ENCODE data around the gene TUBB6. TPM values are rescaled to one million over a fixed set of nuclear protein-coding genes. Genes with fewer than 3 reads are reported as not detected.

The TUBB6 gene
- total RNA-seq, 6 donors from 2014 or later = 89.1 to 380 (median 157) TPM

DNA sequence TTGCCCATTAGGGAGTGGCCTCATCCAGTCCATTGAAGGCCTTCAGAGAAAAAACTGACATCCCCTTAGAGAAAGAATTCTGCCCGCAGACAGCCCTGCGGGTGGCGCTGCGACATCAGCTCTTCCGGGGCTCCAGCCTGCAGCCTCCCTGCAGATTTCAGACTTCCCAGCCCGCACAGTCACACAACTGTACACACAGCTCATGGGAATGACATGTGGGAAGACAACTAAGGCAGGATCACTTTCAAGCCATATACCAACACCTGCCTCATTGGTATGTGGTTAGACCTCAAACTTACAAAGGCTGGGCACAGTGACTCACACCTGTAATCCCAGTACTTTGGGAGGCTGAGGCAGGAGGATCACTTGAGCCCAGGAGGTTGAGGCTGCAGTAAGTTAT, 24.8 kb upstream of the TUBB6 start:
- H3K9me3 ChIP-seq = no peaks in the 10 kb centered on the region
- no peak overlapping the region for H3K27ac ChIP-seq
- DNase-seq (no peak), ATAC-seq (ENCODE audit: low FRiP score in 2 of 2) (no peak)
- no peak for TF ChIP-seq EP300 (IDR thresholded peaks at IDR 0.05)
- TF ChIP-seq, protein P1, sequence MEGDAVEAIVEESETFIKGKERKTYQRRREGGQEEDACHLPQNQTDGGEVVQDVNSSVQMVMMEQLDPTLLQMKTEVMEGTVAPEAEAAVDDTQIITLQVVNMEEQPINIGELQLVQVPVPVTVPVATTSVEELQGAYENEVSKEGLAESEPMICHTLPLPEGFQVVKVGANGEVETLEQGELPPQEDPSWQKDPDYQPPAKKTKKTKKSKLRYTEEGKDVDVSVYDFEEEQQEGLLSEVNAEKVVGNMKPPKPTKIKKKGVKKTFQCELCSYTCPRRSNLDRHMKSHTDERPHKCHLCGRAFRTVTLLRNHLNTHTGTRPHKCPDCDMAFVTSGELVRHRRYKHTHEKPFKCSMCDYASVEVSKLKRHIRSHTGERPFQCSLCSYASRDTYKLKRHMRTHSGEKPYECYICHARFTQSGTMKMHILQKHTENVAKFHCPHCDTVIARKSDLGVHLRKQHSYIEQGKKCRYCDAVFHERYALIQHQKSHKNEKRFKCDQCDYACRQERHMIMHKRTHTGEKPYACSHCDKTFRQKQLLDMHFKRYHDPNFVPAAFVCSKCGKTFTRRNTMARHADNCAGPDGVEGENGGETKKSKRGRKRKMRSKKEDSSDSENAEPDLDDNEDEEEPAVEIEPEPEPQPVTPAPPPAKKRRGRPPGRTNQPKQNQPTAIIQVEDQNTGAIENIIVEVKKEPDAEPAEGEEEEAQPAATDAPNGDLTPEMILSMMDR (IDR thresholded peaks at IDR 0.05) = no peak
- no peak for TF ChIP-seq POLR2AphosphoS5 (IDR thresholded peaks at IDR 0.05)
- TF ChIP-seq POLR2A (IDR thresholded peaks at IDR 0.05) = no peak
- peaks cover 0 to 12% (median 0%) of the 10 kb centered on the region in 4 donors for H3K27me3 ChIP-seq
- 73 to 84% methylated on average over 5 to 6 of the region's 6 CpGs for WGBS, 2 donors
- no peaks in the 10 kb centered on the region for H3K36me3 ChIP-seq
- peaks cover 12 to 21% (median 16%) of the 10 kb centered on the region in 4 donors for H3K4me1 ChIP-seq
- H3K4me3 ChIP-seq = no peak overlapping the region

DNA sequence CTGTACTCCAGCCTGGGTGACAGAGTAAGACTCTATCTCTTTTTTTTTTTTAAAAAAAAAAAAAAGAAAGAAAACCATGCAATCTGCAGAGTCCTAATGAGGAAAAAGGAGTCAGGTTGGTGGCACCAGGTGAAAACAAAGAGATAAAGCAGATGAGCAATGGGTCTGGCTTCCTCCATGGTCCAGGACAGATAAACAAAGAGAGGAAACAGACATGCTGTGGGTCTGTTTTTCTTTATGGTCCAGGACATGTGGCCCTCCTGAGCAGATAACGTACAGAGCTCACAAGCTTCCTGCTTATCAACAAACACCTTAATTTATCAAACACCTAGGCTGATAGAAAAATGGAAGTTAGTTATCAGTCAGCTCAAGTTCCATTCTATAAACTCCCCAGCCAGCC, 24.4 kb upstream of the TUBB6 start:
- 50 to 57% methylated on average over 1 of the region's 1 CpG for WGBS, 2 donors
- H3K36me3 ChIP-seq = no peaks in the 10 kb centered on the region

DNA sequence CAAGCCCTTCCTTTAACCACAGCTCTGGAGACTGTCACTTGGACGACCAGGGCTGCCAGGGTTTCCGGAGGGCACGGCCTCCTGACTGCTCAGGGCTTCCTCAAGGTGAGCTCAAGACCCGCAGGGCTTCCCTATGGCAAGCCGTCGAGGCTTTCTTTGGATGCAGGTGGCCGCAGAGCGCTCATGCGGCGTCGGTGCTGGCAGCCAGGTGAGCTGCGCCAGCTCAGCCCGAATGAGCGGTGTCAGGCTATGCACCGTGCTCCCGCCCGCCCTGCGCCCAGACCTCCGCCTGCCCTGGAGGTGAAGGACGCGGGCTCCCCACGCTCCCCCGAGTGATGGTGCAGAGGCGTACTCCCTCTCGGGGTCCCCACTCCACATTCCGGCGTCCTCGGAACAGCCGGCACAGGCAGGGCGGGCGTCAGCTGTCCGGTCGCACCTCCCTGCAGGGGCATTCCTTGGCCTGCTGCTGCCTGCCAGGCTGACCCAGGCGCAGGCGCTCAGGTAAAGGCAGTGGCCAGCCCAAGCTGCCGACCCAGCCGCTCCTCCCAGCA, 20.8 kb upstream of the TUBB6 start:
- no peaks in the 10 kb centered on the region for H3K9me3 ChIP-seq
- H3K27ac ChIP-seq = peak overlapping the region; percentile 56 to 83 (median 78)
- WGBS, 2 donors = 35% methylated on average over 6 to 16 of the region's 37 CpGs
- H3K36me3 ChIP-seq = no peaks in the 10 kb centered on the region
- peak; percentile 27 to 86 for ATAC-seq (ENCODE audit: low FRiP score in 2 of 2)
- peak in 1 of 2 donors; percentile 85 for DNase-seq
- peaks cover 11 to 22% (median 18%) of the 10 kb centered on the region in 4 donors for H3K4me1 ChIP-seq
- peak overlapping the region in 3 of 4 donors; percentile 37 to 45 (median 44) for H3K4me3 ChIP-seq
- TF ChIP-seq, protein P1 (IDR thresholded peaks at IDR 0.05) = no peak
- no peak for TF ChIP-seq EP300 (IDR thresholded peaks at IDR 0.05)
- TF ChIP-seq POLR2A (IDR thresholded peaks at IDR 0.05) = no peak
- no peak for TF ChIP-seq POLR2AphosphoS5 (IDR thresholded peaks at IDR 0.05)
- H3K27me3 ChIP-seq = peaks cover 0 to 12% (median 0%) of the 10 kb centered on the region in 4 donors

More for the DNA sequence above, 24.4 kb upstream of the TUBB6 start:
- TF ChIP-seq, protein P1 (IDR thresholded peaks at IDR 0.05) = no peak
- TF ChIP-seq POLR2AphosphoS5 (IDR thresholded peaks at IDR 0.05) (no peak), EP300 (IDR thresholded peaks at IDR 0.05) (no peak), POLR2A (IDR thresholded peaks at IDR 0.05) (no peak)
- no peak for DNase-seq
- H3K4me1 ChIP-seq = peaks cover 12 to 21% (median 16%) of the 10 kb centered on the region in 4 donors
- H3K27me3 ChIP-seq = peaks cover 0 to 12% (median 0%) of the 10 kb centered on the region in 4 donors
- no peak overlapping the region for H3K4me3 ChIP-seq
- ATAC-seq (ENCODE audit: low FRiP score in 2 of 2) = no peak
- no peak overlapping the region for H3K27ac ChIP-seq
- no peaks in the 10 kb centered on the region for H3K9me3 ChIP-seq

DNA sequence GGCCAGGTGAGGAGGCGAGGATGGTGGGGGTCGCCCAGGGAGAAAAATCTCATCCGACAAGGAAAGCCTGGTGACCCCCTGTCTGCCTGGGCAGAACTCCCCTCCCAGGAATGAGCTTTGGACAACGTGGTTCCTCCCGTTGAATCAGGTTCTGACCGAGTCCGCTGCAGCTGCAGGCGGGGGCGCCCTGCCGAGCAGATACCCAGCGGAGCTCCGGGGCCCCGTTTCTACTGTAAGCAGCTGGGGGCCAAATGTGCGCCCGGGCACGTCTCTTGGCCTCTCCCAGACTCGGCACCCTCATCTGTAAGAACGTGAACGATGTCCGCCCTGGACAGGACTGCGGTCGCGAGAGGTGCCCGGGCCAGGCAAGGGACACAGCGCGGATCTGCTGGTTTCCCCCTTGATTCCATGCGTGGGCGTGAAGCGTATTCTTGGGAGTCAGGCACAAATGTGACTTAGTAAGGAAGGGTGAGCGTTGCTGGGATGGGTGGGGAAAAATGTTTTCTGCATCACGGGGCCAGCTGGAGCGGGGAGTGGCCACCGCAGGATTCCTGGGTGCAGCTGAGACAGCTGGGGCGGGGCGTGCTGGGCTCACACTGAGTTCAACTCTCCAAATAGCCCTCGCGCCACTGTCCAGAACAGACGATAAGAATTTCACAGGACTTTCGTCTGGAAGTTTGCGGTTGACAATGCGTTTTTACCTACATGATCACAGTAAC, 20.2 kb upstream of the TUBB6 start:
- peaks cover 0 to 12% (median 0%) of the 10 kb centered on the region in 4 donors for H3K27me3 ChIP-seq
- peak; percentile 93 to 96 for ATAC-seq (ENCODE audit: low FRiP score in 2 of 2)
- WGBS, 2 donors = 3 to 7% methylated on average over 26 to 41 of the region's 41 CpGs

More for the DNA sequence above, 20.2 kb upstream of the TUBB6 start:
- Histone ChIP-seq H3K4me1 (peaks cover 11 to 22% (median 18%) of the 10 kb centered on the region in 4 donors), H3K9me3 (no peaks in the 10 kb centered on the region), H3K4me3 (peak overlapping the region in 3 of 4 donors; percentile 37 to 45 (median 44)), H3K27ac (peak overlapping the region; percentile 56 to 83 (median 78)), H3K36me3 (no peaks in the 10 kb centered on the region)
- TF ChIP-seq EP300 (IDR thresholded peaks at IDR 0.05) (no peak), POLR2AphosphoS5 (IDR thresholded peaks at IDR 0.05) (peak; percentile 45 to 63), POLR2A (IDR thresholded peaks at IDR 0.05) (peak in 2 of 4 donors; percentile 37 to 57)
- TF ChIP-seq, protein P1 (IDR thresholded peaks at IDR 0.05) = peak in 1 of 6 experiments; percentile 4
- peak; percentile 81 to 87 for DNase-seq

All from upper lobe of left lung (tissue), 6 donors.